NK-92 treated with Interleukin-12 subunit alpha and Interleukin-12 subunit beta, amount 100 ng/mL, for 24 hours (cell line): ENCODE data around the gene KRT75.
A peak's percentile ranks its signal among the peaks of the same experiment; 100 is the strongest.

Experiments used
- DNase-seq: peaks from one replicate; lab custom pipeline; 2025; lab: John Stamatoyannopoulos, UW

Gene KRT75

DNA sequence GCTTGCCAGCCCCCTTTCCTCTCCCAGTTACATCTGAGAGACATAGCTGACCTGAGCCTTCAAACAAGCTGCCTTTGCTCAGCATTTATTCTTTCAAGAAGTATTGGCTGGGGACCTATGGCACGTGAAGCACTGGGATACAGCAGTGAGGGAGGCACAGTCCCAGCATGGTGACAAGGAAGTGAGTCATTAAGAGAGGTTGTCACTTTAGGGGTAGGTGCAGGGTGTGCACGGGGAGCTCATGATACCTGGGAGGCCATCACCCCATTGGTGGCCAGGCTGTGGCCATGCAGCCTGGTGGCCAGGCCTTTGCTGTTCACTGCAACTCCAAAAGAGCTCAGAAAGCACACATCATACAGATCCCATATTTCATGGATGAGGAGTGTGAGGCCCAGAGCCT is 5.7 kb upstream of the KRT75 start:
- DNase-seq: peak; percentile 12

DNA sequence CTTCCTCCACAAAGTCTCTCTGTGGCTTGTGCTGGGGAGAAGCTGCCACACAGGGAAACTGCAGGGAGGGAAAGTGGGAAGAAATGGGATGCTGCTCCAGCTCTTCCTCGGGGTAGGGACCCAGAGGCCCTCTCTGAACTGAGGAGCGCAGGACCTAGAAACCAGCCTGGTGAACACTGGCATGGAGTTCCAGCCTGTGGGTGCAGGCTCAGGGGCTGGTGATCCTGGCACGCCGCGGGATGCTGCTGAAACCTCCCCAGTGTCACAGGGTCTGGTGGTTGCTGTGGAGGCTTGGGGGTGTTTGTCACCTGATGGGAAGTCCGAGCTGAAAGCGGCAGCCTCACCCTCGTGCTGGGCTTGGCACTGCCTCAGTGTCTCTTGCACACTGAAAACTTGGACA is 5.2 kb upstream of the KRT75 start:
- DNase-seq: no peak

DNA sequence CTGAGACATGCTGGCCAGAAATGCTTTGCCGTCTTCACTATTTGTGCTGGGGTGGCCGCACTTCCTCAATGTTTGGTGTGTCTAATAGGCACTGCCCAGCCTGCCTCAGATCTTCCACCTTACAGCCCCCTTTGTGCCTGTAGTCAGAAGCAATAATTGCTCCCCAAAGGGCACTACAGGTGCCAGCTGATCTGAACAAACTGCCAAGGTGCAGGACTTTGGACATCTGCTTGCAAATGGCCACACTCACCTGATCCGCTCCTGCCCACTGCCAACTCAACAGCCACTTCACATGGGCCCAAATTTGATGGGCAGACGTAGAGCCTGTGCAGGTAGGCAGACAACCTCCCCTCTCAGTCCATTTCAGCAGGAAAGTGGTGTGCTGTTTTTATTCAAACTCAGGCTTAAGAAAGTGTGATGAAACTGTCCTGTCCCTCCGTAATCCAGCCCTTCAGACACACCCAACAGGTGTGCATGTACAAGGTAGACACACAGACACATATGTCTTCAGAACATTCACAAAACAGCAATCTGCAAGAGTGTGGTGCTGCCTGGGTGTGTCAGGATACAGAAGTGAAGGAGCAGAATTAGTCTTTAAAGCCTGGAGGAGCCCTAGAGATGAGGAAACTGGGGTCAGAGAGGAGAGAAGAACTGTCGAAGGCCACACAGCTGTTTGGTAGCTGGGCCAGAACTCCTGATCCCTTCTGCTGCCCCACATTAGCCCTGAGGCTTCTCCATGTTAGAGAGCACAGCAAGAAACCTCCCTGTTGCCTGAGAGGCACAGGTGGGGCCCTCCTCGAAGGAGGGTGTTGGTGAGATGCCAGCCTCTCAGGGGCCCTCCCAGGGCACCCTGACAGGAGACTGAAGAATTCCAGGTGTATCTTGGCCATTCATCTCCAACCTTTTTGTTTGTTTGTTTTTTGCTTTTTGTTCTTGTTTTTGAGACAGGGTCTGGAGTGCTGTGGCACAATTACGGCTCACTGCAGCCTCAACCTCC is 4.4 kb upstream of the KRT75 start:
- no peak for DNase-seq

DNA sequence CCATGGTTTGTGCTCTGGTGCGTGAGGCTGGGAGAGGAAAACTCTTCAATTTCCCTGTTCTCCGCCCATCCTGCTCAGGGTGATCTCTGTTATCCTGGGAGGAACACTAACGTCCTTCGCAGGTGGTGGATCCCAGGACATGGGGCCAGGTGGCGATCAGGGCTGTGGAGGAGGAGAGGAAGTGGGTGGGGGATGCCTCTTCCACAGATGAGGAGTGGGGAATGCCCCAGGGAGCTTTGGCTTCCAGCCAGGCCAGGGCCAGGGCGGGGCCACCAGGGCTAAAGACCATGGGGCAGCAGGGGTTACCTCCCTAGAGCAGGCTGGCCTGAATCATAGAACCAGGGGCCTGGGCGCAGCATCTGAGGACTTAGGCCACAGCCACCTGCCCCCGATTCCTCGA is 3.3 kb upstream of the KRT75 start:
- DNase-seq: no peak

DNA sequence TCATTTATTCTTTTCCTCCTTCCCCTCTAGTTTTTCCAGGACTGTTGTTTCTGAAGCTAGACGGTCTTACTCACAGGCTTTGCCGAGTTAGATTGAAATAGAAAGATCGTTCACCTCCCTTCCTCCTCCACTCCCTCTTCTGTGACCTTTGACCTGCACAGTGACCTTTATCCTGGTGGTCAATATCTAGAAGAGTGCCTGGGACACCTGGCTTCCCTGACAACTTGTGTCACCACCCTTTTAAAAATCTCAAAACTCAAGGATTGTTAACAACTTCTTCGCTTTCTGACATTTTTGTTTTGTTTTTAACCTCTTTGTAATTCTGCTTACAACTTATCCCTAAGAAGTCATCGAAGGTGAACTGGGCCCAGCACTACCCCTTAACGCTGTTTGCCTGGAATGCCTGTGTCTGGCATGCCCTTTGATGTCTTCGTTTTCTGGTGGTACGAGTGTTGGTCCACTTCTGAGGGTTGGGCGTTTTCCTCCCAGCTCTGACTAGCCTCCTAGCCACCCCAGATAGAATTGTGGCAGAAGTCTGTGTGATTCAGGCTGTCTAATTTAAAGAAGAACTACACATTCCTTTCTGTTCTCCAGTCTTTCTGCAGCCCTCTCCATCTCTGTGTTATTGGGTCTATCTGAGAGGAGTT is 2.8 kb upstream of the KRT75 start:
- no peak for DNase-seq

DNA sequence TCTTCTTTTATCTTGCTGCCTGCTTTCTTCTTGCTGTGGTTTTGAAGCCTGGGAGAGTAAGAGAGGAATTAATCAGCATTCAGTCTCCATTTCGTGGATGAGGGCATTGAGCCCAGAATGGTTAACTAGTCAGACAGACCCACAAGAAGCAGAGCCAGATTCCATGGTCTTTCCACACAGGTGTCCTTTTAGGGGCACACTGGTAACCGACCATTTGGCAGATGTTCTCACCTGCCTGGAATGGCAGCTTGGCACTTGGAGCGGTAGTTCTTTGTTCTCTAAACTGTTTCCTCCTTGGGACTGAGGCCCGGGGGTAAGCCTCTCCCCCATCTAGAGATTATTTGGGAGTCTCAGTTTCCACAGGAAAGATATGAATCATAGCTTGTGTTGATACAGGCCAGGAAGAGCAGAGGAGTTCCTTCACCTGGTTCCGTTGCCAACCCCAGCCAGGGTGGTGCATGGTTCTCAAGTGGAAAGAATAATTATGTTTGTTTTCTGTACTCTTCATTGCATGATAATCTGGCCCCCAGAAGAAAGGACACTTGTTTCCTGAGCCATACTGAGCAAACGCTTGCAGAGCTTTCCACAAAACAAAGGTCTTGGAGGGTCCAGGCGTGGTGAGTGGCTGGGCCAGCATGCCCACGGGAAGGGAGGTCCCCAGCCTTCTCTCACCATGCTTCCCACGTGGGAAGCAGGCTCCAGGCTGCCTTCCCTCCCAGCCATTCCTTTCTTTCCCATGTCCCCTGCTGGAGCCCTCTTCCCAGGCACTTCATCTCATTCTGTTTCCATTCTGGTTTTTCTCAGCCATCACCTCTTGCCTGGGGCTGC is 2.0 kb upstream of the KRT75 start:
- no peak for DNase-seq

DNA sequence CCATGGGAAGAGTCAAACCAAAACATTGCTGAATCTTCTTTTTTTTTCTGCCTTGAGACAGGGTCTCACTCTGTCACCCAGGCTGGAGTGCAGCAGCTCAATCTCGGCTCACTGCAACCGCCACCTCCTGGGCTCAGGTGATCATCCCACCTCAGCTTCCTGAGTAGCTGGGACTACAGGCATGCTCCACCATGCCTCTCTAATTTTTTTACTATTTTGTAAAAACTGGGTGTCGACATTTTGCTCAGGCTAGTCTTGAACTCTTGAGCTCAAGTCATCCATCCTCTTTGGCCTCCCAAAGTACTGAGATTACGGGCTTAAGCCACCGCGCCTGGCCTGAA is 1.5 kb upstream of the KRT75 start:
- DNase-seq: no peak

DNA sequence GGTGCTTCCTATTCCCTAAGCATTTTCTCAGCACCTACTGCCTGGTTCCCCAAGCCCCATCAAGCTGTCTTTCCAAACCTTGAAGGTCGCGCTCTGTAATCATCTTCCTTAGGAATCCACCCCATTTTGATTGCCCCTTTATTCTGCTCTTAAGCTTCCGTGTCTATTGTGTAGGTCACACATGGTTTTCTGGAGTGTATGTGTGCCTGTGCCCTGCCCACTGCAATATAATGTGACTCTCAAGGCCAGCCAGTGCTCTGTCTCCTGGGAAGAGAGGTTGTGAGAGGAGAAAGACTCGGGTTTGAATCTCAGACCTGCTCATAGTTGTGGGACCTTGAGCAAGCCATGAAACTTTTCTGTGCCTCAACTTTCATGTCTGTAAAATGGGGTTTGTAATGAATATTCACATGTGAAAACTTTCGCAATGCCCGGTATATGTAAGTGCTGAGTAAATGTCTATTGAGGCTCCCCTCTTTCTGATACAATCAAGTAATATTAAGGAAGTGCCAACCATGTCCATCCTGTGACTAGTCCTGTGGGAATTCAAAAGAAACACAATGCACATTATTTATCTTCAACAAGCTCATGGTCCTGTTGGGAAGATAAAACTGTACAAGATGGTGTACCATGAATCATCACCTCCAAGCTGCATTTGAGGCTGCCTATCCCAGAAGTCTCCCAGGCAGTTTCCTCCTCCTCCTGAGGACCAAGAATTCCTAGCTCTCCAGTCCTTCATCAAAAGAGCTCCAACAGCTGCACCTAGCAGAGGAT is 774 bp upstream of the KRT75 start:
- DNase-seq: no peak

DNA sequence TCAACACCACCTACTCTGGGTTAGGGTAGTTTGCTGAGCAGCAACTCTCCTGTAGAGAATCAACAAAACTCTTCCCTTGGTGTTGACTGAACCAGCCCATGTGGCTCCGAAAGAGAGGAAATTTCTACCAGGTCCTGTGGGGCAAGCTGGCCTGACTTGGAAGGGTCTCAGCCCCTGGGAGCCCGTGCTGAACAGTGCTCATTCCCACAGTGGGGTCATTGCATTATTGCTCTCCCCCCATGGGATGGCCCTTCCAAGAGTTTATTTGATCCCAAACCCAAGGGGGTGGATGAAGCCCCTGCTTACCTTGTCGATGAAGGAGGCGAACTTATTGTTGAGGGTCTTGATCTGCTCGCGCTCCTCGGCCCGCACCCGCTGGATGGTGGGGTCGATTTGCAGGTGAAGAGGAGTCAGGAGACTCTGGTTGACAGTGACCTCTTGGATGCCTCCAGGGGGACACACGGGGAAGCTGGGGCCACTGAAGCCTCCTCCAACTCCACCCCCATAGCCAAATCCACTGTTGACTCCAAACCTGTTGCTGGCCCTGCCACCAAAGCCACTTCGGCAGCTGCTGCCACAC is 580 bp downstream of the KRT75 start:
- DNase-seq: no peak

DNA sequence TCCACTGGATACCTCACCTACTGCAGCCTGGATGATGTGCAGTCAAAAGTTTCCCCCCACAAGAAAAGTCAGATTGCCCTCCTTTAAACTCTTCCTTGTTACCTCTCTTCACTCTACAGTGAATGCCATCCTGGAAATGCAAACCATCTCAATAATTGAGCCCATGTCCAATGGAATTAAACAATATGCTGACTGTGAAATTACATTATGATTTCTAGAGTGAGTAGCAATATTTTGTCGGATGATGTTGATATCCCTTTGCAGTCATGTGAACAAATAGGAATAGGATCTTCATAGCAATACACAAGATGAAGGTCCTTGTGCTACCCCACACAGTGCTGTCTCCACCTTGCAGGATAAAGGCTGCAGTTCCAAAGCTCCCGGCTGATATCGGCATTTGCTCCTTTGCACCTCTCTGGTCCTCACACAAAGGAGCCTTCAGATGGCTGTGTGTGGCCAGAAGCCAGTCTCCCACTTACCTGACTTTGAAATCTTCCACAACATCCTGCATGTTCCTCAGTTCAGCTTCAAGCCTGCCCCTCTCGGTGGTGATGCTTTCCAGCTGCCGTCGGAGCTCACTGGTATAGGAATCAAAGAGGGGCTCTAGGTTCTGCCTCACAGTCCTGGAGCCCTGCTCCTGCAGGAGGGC is 1.5 kb downstream of the KRT75 start:
- no peak for DNase-seq

DNA sequence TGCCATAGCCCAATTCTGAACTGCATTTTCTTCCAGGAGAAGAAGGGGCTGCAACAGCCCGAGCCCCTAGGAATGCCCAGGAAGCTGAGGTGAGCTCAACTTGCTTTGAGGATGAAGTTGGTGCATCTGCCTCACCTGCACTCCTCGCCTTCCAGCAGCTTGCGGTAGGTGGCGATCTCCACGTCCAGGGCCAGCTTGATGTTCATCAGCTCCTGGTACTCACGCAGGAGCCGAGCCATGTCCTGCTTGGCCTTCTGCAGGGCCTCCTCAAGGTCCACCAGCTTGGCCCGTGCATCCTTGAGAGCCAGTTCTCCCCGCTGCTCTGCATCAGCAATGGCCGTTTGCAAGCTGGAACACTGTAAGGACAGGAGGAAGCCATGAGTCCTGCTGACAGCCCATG is 6.0 kb downstream of the KRT75 start:
- DNase-seq: no peak

DNA sequence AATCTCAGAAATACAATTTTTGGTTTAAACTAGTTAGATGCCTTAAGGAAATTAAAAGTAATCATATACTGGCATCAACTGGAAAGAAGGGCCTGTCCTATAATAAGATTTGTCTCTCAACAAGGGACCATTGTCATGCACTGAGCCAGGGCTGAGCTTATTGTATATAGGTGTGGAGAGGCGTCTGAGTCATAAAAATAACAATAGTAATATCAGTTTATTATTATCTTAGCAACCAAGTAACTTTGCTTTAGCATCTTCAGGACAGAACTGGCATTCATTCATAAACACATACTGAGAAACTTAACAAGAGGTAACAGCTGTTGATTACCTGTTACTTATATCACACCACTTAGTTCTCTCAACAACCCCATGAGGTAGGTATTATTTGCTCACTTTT is 7.1 kb downstream of the KRT75 start:
- no peak for DNase-seq

DNA sequence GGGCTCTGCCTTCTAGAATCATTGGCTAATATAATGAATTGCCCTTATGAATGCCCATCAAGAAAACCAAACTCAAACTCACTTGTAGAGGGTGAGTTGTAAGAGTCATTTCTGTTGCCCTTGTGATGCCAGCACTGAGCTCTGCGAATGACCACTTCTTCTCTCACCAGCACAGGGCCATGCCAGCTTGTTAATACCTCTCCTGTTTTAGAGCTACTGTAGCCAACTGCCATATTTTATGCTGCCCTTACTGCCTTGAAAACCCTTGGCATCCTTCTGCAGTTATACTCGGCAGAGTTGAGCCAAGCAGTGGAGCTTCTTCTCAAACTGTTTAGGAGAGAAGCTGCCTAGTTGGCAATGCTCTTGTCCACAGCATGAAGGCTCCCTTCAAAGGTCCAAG is 8.1 kb downstream of the KRT75 start:
- no peak for DNase-seq

DNA sequence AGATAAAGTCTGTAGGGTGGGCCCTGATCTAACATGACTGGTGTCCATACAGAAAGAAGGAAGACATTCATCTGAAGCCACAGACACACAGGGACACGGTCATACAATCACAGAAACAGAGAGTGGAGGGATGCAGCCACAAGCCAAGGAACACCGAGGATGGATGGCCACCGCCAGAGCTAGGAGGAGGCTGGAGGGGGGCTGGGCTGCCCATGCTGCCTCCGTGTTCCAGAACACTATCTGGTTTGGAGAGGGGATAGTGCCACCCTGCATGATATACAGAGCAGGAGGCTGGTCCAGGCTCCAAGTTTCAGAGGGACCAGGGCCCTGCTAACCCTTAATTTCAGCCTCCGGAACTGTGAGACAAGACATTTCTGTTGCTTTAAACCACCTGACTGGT is 8.7 kb downstream of the KRT75 start:
- DNase-seq: no peak

DNA sequence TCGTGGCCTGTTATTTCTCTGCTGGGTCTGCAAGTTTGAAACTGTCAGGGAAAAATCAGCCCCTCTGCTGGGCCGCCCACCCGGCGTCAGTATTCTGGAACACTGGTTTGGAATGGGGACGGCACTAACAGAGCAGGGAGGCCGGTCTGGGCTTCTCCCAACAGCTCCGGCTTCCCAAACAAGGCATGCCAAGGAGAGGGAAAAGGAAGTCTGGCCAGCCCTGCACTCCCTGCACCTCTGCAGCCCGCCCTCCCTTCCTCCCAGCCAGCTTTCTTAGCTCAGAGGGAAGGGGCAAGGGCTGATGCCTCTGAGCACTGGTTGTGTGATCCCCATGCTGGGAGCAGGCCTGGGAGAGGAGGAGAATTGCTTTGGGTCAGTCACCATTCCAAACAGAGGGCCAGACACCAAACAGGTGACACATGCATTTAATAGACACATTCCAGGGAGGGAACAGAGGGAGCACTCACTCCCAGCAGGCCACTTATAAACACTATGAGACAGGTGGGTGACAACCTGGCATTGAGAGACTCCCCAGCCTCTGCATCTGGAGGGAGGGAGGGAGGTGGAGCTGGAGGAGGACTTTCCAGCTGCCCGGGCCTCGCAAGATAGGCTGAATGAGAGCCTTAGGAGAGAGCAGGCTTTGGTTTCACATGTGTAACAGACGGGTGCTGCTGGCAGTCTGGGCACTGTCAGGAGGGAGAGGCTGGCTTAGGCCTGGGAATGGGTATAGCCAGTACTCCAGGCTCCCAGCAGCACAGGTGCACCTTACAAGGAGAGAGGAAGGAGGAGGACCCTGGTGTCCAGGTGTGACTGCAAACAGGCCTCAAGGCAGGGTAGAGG is 10.3 kb downstream of the KRT75 start:
- no peak for DNase-seq

DNA sequence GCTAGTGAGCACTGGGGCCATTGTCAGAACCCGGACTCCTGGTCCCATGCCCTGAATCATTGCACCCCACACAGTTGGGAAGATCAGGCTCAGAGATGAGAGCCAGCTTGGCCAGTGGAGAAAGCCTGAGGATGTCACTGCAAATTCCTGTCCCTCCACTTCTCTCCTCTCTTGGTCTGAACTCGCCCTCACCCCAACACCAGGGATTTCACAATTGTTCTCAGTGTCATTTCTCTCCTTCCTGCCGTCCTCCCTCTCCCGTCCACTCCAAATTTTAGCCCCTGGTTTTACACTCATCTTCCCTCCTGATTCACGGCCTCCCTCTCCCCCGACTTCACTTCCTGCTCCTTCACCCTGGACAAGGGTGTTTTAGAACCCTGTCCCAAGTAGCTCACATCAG is 11.1 kb downstream of the KRT75 start:
- DNase-seq: no peak

DNA sequence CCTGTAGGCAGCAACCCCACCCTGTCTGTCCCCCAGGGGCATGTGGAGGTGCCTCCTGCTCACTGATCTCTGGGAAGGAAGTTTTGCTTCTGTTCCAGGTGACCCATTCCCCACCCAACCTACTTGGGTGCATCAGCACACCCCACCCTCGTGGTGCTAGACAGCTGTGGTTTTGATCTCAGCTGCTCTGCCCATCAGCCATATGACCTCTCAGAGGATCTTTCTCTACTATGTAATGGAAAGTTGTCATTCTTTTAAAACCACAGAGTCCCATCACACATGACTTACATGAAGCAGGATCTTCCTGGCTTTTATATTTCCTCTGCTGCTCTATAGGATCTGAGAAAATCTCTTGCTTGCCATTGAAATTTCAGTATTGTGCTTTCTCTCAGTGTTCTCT is 14.5 kb downstream of the KRT75 start:
- no peak for DNase-seq

DNA sequence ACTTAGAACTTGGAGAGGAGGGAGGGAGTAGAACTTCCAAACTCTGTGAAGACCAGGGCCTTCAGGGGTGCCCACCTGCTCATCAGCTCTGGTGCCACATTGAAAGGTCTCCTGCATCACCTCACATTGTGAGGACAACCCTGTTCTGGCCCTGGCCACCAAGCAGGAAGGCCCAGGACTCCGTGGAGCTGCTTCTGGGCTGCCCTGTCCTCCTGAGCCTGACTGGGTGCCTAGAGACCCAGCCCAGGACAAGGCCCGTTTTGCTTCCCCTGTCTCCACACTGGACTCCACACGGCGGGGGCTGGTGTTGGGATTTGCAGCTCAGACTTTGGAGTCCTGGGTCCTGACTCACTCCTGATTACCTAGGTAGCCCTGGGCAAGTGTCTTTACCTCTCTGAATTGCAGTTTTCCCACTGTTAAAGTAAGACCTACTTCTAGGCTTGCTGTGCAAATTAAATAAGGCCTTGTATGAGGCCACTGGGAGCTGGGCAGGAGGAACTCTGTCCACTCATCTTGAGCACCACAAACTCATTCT is 15.5 kb downstream of the KRT75 start:
- DNase-seq: no peak

DNA sequence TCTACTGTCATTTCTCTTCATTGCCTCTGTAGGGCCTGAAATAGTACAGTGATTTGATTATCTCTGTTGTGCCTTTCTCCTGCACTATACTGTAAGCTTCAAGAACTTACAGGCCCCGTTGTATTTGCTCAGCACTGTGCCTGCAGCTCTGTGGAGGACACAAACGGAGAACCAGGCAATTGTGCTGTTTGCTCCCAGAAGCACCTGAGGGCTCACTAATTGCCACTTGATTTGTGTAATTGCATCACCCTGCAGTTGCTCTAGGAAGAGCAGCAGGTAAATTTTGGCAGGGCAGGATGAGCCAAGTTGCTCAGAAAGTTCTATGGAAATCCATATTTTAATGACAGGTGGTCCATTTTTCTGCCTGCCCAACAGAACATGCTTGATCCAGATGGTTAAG is 16.4 kb downstream of the KRT75 start:
- no peak for DNase-seq

DNA sequence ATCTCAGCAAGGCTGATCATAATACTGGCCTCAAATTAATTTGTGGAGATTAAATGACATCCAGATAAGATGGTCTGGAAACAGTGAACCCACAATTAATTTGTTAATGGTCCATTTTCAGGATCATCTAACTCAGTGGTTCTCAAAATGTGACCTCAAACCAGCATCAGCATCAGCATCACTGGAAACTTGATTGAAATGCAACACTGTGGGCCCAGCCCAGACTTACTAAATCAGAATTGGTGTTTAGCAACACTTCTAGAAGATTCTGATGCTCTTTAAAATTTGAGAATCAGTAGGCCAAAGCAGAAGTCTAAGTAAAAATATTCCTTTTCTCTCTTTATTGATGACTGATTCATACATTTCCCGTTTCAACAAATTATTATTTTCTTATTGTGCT is 17.4 kb downstream of the KRT75 start:
- no peak for DNase-seq
